Neutrophil (primary cell): ENCODE measurements around the gene CDK8.
"Not testable (repeated sequence)": the region's sequence is repeated elsewhere in the genome, so short reads cannot be mapped to it uniquely, and the experiment has no call there.

Source experiments
- H3K27ac ChIP-seq: fragments of 200-600 bp; sonication (generic); 2 replicates; pipeline ENCODE4 v1.5.1; 2016; ENCODE audit warnings: mild to moderate bottlenecking, moderate library complexity
- H3K27me3 ChIP-seq: fragments of 200-600 bp; sonication (generic); 2 replicates; pipeline ENCODE4 v1.6.0; 2016; ENCODE audit warnings: mild to moderate bottlenecking
- H3K36me3 ChIP-seq: fragments of 200-600 bp; sonication (generic); 2 replicates; pipeline ENCODE4 v1.5.1; 2017
- H3K4me1 ChIP-seq, 2 experiments: fragments of 200-600 bp in 1 of 2; sonication (generic) in 1 of 2; 1 replicate in 1 of 2; 2 replicates in 1 of 2; pipeline versions ENCODE4 v1.5.1 to v1.6.1; 2013 to 2016; ENCODE audit warnings: low read depth in 1 of 2, low read length in 1 of 2, mild to moderate bottlenecking in 1 of 2, moderate library complexity in 1 of 2; ENCODE audit not compliant: control insufficient read depth in 1 of 2, insufficient read depth in 1 of 2
- H3K4me3 ChIP-seq, 2 experiments: fragments of 200-600 bp in 1 of 2; sonication (generic) in 1 of 2; 1 replicate in 1 of 2; 2 replicates in 1 of 2; pipeline ENCODE4 v1.5.1; 2013 to 2016; ENCODE audit warnings: low read depth in 1 of 2, low read length in 1 of 2, mild to moderate bottlenecking in 1 of 2, moderate library complexity in 1 of 2
- H3K9me3 ChIP-seq: fragments of 200-600 bp; sonication (generic); 2 replicates; pipeline ENCODE4 v1.5.1; 2016
- TF ChIP-seq, protein P1 (sequence below): fragments of 200-600 bp; sonication (generic); IDR thresholded peaks from 2 replicates; pipeline ENCODE4 v1.5.1; 2016; ENCODE audit warnings: antibody characterized with exemption

CDK8 gene

DNA sequence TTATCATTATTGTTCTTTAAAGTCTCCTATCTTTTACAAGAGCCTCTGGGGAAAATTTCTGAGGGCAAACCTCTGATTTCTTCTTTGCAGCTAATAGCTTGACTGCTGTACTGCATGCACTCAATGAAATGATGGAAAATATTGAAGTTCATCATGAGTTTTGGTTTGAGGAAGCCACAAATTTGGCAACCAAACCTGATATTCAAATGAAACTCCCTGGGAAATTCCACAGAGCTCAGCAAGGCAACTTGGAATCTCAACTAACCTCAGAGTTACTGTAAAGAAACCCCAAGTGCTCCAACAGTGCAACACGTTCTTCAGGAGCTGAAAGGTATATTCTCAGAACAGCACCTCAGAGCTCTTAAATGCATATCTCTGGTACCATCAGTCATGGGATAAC lies 17.6 kb upstream of the CDK8 start:
- H3K4me3 ChIP-seq = no peak overlapping the region
- no peaks in the 10 kb centered on the region for H3K36me3 ChIP-seq
- H3K9me3 ChIP-seq = no peaks in the 10 kb centered on the region
- no peak overlapping the region for H3K27ac ChIP-seq
- no peaks in the 10 kb centered on the region for H3K4me1 ChIP-seq
- TF ChIP-seq, protein P1, sequence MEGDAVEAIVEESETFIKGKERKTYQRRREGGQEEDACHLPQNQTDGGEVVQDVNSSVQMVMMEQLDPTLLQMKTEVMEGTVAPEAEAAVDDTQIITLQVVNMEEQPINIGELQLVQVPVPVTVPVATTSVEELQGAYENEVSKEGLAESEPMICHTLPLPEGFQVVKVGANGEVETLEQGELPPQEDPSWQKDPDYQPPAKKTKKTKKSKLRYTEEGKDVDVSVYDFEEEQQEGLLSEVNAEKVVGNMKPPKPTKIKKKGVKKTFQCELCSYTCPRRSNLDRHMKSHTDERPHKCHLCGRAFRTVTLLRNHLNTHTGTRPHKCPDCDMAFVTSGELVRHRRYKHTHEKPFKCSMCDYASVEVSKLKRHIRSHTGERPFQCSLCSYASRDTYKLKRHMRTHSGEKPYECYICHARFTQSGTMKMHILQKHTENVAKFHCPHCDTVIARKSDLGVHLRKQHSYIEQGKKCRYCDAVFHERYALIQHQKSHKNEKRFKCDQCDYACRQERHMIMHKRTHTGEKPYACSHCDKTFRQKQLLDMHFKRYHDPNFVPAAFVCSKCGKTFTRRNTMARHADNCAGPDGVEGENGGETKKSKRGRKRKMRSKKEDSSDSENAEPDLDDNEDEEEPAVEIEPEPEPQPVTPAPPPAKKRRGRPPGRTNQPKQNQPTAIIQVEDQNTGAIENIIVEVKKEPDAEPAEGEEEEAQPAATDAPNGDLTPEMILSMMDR = no peak
- peaks cover 5% of the 10 kb centered on the region for H3K27me3 ChIP-seq

- no peaks in the 10 kb centered on the region for H3K9me3 ChIP-seq
- peaks cover 39% of the 10 kb centered on the region for H3K27me3 ChIP-seq
- no peak overlapping the region for H3K27ac ChIP-seq
- H3K36me3 ChIP-seq = no peaks in the 10 kb centered on the region
- TF ChIP-seq, protein P1 = no peak
- no peak overlapping the region for H3K4me3 ChIP-seq
- no peaks in the 10 kb centered on the region for H3K4me1 ChIP-seq
These were observed 7.8 kb upstream of the CDK8 start for GRCh38 chr13:26246154-26246553.

GRCh38 chr13:26247011-26247410 lies 6.9 kb upstream of the CDK8 start:
- Histone ChIP-seq H3K9me3 (no peaks in the 10 kb centered on the region), H3K4me1 (no peaks in the 10 kb centered on the region), H3K27ac (no peak overlapping the region), H3K27me3 (peaks cover 39% of the 10 kb centered on the region), H3K36me3 (no peaks in the 10 kb centered on the region), H3K4me3 (no peak overlapping the region)
- TF ChIP-seq, protein P1 = no peak

- TF ChIP-seq, protein P1 = no peak
- H3K27ac ChIP-seq = no peak overlapping the region
These were observed 6.3 kb upstream of the CDK8 start for GRCh38 chr13:26247608-26248007.

GRCh38 chr13:26249551-26249950 lies 4.4 kb upstream of the CDK8 start:
- no peaks in the 10 kb centered on the region for H3K9me3 ChIP-seq
- no peak overlapping the region for H3K4me3 ChIP-seq
- H3K27ac ChIP-seq = no peak overlapping the region
- TF ChIP-seq, protein P1 = no peak
- H3K4me1 ChIP-seq = peaks cover 2 to 3% of the 10 kb centered on the region in 2 experiments
- H3K27me3 ChIP-seq = peaks cover 43% of the 10 kb centered on the region
- no peaks in the 10 kb centered on the region for H3K36me3 ChIP-seq

More at GRCh38 chr13:26247608-26248007, 6.3 kb upstream of the CDK8 start:
- H3K27me3 ChIP-seq = peaks cover 43% of the 10 kb centered on the region
- no peak overlapping the region for H3K4me3 ChIP-seq
- no peaks in the 10 kb centered on the region for H3K4me1 ChIP-seq
- no peaks in the 10 kb centered on the region for H3K9me3 ChIP-seq
- no peaks in the 10 kb centered on the region for H3K36me3 ChIP-seq

DNA sequence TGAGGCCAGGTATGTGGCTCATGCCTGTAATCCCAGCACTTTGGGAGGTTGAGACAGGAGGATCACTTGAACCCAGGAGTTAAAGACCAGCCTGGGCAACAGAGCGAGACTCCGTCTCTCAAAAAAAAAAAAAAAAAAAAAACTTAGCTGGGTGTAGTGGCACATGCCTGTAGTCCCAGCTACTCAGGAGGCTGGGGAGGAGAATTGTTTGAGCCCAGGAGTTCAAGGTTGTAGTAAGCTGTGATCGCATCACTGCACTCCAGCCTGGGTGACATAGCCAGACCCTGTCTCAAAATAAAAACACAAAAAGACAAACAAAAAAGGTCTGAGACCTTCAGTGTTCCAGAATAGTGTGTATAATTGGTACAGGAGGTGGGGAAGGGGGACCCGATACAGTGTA lies 1.9 kb upstream of the CDK8 start:
- H3K27me3 ChIP-seq = peaks cover 39% of the 10 kb centered on the region
- H3K9me3 ChIP-seq, H3K36me3 ChIP-seq, H3K27ac ChIP-seq, H3K4me3 ChIP-seq: not testable (repeated sequence)
- H3K4me1 ChIP-seq = peaks cover 12 to 17% of the 10 kb centered on the region in 2 experiments
